H1 (cell line): ENCODE results near the gene SCGB1C2. TPM values are rescaled to one million over a fixed set of nuclear protein-coding genes. Genes with fewer than 3 reads are reported as not detected.

Source experiments
- TAF1 ChIP-seq: IDR thresholded peaks from 2 replicates; pipeline ENCODE4 v1.6.1; 2011; ENCODE audit warnings: mild to moderate bottlenecking, low read depth, low read length
- polyA plus RNA-seq, 7 experiments: library from polyadenylated mRNA; depleted of rRNA in 3 of 7; stranded (reverse) in 5 of 7; unstranded in 2 of 7; fragments of >200 nt in 5 of 7; fragments of 200-250 nt in 2 of 7; gene quantifications; 1 replicate in 5 of 7; 2 replicates in 1 of 7; 4 replicates in 1 of 7; pipeline versions ENCODE4 v1.2.1 to v1.2.3, GENCODE V29; 2011 to 2013; ENCODE audit warnings: missing spikeins in 2 of 7, mixed read lengths in 2 of 7
- total RNA-seq: library from RNA; stranded (reverse); fragmentation: NEBNext Ultra II Directional; extraction: Animal tissue kit (Norgen Biotek cat#: 25700); gene quantifications from 2 replicates; pipeline ENCODE4 v1.2.1, GENCODE V29; 2021

The SCGB1C2 gene
- total and polyA plus RNA-seq, 2 of the 8 experiments (the other 6 are each of a cell fraction or from before 2014, with no cell fraction given): not detected

GRCh38 chr17:162689-163088 is 25.3 kb downstream of the SCGB1C2 start (continued):
- TF ChIP-seq TAF1: no peak
